HG03159 (cell line): ENCODE results near the gene COMMD3.
"Not testable (repeated sequence)": the region's sequence is repeated elsewhere in the genome, so short reads cannot be mapped to it uniquely, and the experiment has no call there.

Experiments
- ATAC-seq: cut with Tn5 transposase; IDR thresholded peaks from one replicate; pipeline ENCODE4 v1.9.1; 2021; ENCODE audit warnings: mild to moderate bottlenecking, moderate library complexity; ENCODE audit not compliant: unreplicated experiment

The COMMD3 gene

GRCh38 chr10:22316286-22317075, at the start of gene COMMD3:
TSS of gene COMMD3 (plus strand) at chr10:22316388. CDS start at chr10:22316418, 30 bp downstream.
- ATAC-seq: peak; percentile 58

GRCh38 chr10:22268503-22268902, 47.7 kb upstream of the COMMD3 start:
- no peak for ATAC-seq

- ATAC-seq: no peak
These were observed 44.4 kb upstream of the COMMD3 start for GRCh38 chr10:22271786-22272185.

GRCh38 chr10:22278441-22278782, 37.8 kb upstream of the COMMD3 start:
- ATAC-seq: no peak

- ATAC-seq: no peak
These were observed 36.1 kb upstream of the COMMD3 start for GRCh38 chr10:22280078-22280477.

GRCh38 chr10:22285130-22285529, 31.1 kb upstream of the COMMD3 start:
- no peak for ATAC-seq

GRCh38 chr10:22293747-22294404, 22.3 kb upstream of the COMMD3 start:
- ATAC-seq: no peak

GRCh38 chr10:22294694-22295093, 21.5 kb upstream of the COMMD3 start:
- no peak for ATAC-seq

- no peak for ATAC-seq
These were observed 15.0 kb upstream of the COMMD3 start for GRCh38 chr10:22301193-22301592.

GRCh38 chr10:22303461-22303860, 12.7 kb upstream of the COMMD3 start:
- ATAC-seq: no peak

GRCh38 chr10:22305721-22306120, 10.5 kb upstream of the COMMD3 start:
- ATAC-seq: no peak

GRCh38 chr10:22308390-22308789, 7.8 kb upstream of the COMMD3 start:
- ATAC-seq: peak; percentile 92

GRCh38 chr10:22309180-22310000, 6.8 kb upstream of the COMMD3 start:
- no peak for ATAC-seq

GRCh38 chr10:22310012-22310411, 6.2 kb upstream of the COMMD3 start:
- ATAC-seq: not testable (repeated sequence)

GRCh38 chr10:22310928-22311327, 5.3 kb upstream of the COMMD3 start:
- ATAC-seq: no peak

- ATAC-seq: no peak
These were observed 1.3 kb upstream of the COMMD3 start for GRCh38 chr10:22314852-22315251.

- peak; percentile 24 for ATAC-seq
These were observed 518 bp upstream of the COMMD3 start for GRCh38 chr10:22315455-22316285.

GRCh38 chr10:22317076-22317370, 835 bp downstream of the COMMD3 start:
- ATAC-seq: peak; percentile 25

- no peak for ATAC-seq
These were observed 1.8 kb downstream of the COMMD3 start for GRCh38 chr10:22317771-22318565.

- no peak for ATAC-seq
These were observed 2.6 kb downstream of the COMMD3 start for GRCh38 chr10:22318772-22319171.
